OCI-LY7 (cell line): ENCODE data around the gene IMMP2L.

ENCODE experiments used
- CTCF ChIP-seq: fragments of 200-600 bp; sonication (generic); conservative IDR thresholded peaks from 2 replicates; pipeline ENCODE4 v1.5.1; 2014; ENCODE audit warnings: mild to moderate bottlenecking, antibody characterized with exemption, low read length, moderate library complexity, mixed read lengths
- EZH2phosphoT487 ChIP-seq: fragments of 200-600 bp; sonication (generic); IDR thresholded peaks from 2 replicates; pipeline ENCODE4 v1.6.1; 2018; ENCODE audit warnings: low read depth, borderline replicate concordance, mild to moderate bottlenecking, mixed run types, antibody characterized with exemption, low read length, moderate library complexity, mixed read lengths

DNA sequence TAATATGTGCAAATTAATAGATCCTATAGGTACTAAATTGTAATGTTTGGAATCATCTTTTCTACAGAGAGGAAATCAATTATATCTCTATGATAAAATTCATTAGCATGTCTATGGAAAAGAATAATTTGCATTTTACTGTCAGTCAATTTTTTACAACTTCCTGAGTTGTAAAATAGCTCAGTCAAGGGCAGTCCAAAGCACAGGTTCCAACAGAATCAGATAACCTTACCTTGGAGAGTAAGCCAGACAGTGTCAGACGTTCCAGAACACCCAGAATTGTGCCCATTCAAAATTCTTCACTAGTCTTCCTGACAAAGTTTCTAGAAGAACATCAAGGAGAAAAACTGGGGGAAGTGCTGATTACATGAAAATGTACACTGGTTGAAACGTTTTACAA, 31.1 kb upstream of the IMMP2L start:
- TF ChIP-seq CTCF: no peak
- no peak for TF ChIP-seq EZH2phosphoT487
